ENCODE measurements around the gene CLEC14A. TPM values are rescaled to one million over a fixed set of nuclear protein-coding genes. Genes with fewer than 3 reads are reported as not detected.

The CLEC14A gene
- polyA plus RNA-seq, 3 donors = 15.3 to 16.8 (median 16.0) TPM

GRCh38 chr14:38250331-38250730 lies 5.6 kb downstream of the CLEC14A start:
- no peak for DNase-seq (ENCODE audit: low read depth in 3 of 3, low spot score in 2 of 3)

DNA sequence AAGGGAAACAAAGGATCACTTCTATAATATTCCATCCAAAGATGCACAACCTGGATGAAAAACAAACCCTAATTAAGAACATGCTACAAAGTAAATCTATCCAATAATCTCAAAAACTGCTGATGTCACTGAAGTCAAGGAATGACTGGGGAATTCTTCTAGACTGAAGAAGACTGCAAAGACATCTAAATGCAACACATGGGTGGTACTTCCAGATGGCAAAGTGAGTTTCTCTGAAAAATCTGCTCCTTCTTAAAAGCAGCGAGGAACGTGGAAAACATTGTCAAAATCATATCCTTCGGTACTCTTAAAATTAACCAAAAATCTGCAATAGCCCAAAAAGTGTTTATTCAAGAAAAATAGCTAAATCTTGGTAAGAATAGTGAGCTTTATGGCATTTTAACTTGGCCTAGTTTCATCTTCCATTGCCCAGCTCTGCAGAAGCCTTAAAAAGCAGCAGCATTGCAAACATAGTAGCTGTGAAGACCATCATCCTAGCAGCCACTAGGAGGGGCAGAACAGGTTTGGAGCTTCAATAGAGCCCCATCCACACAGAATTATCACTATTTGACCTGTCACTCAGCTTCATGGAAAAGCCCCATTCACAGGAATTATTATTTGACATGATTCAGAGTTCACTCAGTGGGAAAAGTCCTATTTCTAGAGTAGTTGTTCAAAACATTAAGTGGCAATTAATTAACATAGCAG lies 7.4 kb downstream of the CLEC14A start:
- DNase-seq (ENCODE audit: low read depth in 3 of 3, low spot score in 2 of 3) = no peak

DNA sequence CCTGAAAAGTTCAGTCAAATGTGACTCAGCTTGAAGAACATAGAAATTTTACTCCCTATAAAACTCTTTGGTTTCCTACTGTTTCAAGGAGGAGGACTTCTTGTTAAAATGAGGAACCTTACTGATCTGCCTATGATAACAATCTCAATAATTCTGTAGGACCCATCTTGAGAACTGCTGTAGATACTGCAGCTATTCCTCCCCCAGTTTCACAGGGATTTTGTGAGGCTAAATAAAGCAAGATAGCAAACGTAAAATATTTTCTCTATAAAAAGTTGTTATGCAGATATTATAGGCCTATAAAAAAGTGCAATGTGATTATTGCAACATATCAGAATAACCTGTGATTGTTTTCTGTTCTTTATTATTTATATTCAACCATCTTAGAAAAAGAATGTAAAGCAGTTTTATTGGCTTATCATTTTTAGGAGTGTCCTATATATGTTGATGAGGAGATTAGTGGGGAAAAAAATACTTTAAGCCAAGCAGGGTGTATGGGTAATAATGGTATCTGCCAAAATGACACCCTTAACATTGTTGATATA lies 12.1 kb downstream of the CLEC14A start:
- no peak for DNase-seq (ENCODE audit: low read depth in 3 of 3, low spot score in 2 of 3)

GRCh38 chr14:38238878-38239277 lies 17.0 kb downstream of the CLEC14A start:
- no peak for DNase-seq (ENCODE audit: low read depth in 3 of 3, low spot score in 2 of 3)

DNA sequence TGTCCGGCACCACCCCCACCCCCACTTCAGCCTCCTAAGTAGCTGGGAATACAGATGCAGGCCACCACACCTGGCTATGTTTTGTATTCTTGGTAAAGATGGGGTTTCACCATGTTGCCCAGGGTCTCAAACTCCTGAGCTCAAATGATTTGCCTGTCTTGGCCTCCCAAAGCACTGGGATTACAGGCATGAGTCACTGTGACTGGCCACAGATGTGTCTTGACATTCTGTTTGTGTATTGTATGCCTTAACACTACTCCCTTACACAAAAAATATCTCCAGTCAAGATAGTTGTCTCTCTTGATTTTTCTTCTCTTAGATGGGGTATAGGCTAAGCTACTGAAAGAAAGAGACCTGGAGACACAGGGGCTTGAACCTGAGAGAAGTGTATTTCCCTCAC lies 17.6 kb downstream of the CLEC14A start:
- DNase-seq (ENCODE audit: low read depth in 3 of 3, low spot score in 2 of 3) = no peak

- DNase-seq (ENCODE audit: low read depth in 3 of 3, low spot score in 2 of 3) = no peak
Measured at GRCh38 chr14:38233218-38233617, 22.7 kb downstream of the CLEC14A start.

- DNase-seq (ENCODE audit: low read depth in 3 of 3, low spot score in 2 of 3) = no peak
Measured at GRCh38 chr14:38226366-38226765, 29.5 kb downstream of the CLEC14A start.

DNA sequence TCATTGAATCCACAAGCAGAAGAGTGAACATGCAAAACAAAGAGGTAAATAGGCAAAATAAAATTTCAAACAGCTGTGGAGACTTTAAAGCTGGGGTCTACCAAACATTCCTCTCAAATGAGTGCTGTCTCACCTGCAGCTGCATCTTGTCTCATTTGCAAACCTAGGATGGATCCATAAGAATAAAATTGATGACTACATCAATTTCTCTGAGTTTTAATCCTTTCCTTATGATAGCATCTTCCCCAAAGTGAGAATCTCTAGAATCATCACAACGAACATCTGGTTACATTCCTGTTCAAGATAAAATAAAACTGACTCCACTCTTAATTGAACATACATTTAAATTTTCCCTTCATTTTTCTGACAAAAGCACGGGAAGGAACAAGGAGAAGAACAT lies 29.9 kb downstream of the CLEC14A start:
- DNase-seq (ENCODE audit: low read depth in 3 of 3, low spot score in 2 of 3) = no peak

DNA sequence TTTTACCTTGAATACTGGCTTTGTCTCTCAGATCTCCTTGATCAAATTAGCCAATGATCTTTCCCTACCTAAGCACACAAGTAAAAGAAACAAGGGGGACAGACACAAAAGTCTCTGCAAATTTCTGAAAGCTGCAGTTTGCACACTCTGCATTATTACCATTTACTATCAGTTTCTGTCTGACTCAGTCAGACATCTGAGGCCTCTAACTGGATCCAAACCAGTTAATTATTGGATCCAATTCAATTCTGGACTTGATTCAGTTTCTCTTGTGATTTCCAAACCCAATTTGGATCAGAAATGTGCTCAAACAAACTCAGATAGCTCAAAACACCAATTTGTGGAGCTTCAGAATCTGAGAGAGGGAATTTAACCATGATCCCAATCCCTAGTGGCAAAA lies 31.6 kb downstream of the CLEC14A start:
- no peak for DNase-seq (ENCODE audit: low read depth in 3 of 3, low spot score in 2 of 3)

DNA sequence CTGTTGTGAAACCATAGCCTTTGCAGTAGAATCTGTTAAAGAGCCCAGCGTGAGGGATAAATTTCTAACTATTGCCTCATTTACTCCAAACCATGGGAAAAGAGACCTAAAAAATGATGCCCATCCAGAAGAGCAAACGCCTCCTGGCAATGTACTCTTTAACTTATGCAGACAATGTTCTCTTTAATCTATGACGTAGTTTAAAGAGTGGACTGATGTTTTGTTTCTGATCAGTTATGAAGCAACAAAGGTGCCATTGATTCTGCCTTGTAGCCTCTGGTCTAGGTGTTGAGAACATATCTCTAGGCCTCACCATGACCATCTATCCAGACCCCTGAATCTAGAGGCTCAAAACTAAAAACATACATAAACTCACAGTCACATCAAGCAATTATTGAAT lies 34.8 kb downstream of the CLEC14A start:
- no peak for DNase-seq (ENCODE audit: low read depth in 3 of 3, low spot score in 2 of 3)

GRCh38 chr14:38217553-38217952 lies 38.3 kb downstream of the CLEC14A start:
- DNase-seq (ENCODE audit: low read depth in 3 of 3, low spot score in 2 of 3) = no peak

GRCh38 chr14:38213001-38213400 lies 42.9 kb downstream of the CLEC14A start:
- no peak for DNase-seq (ENCODE audit: low read depth in 3 of 3, low spot score in 2 of 3)

DNA sequence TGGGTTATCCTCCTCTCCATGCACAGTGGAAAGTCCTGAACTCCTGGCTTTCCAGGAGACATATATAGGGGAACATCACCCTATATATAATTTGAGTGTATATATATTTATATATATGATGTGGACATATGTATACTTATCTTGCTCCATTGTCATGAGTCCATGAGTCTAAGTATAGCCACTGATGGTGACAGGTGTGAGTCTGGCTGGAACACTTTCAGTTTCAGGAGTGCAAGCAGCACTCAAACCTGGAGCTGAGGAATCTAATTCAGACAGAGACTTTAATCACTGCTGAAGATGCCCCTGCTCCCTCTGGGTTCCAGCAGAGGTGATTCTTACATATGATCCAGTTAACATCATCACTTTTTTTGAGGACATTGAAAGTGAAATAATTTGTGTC lies 43.8 kb downstream of the CLEC14A start:
- no peak for DNase-seq (ENCODE audit: low read depth in 3 of 3, low spot score in 2 of 3)

DNA sequence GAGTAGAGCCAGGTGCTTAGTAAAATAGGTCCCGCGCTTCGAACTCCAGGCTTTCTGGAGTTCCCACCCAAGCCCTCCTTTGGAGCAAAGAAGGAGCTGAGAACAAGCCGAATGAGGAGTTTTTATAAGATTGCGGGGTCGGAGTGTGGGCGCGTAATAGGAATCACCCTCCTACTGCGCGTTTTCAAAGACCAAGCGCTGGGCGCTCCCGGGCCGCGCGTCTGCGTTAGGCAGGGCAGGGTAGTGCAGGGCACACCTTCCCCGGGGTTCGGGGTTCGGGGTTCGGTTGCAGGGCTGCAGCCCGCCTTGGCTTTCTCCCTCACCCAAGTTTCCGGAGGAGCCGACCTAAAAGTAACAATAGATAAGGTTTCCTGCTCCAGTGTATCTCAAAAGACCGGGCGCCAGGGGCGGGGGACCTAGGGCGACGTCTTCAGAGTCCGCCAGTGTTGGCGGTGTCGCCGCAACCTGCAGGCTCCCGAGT lies 44.6 kb downstream of the CLEC14A start:
- no peak for DNase-seq (ENCODE audit: low read depth in 3 of 3, low spot score in 2 of 3)

GRCh38 chr14:38210587-38211216 lies 45.2 kb downstream of the CLEC14A start:
- no peak for DNase-seq (ENCODE audit: low read depth in 3 of 3, low spot score in 2 of 3)

DNA sequence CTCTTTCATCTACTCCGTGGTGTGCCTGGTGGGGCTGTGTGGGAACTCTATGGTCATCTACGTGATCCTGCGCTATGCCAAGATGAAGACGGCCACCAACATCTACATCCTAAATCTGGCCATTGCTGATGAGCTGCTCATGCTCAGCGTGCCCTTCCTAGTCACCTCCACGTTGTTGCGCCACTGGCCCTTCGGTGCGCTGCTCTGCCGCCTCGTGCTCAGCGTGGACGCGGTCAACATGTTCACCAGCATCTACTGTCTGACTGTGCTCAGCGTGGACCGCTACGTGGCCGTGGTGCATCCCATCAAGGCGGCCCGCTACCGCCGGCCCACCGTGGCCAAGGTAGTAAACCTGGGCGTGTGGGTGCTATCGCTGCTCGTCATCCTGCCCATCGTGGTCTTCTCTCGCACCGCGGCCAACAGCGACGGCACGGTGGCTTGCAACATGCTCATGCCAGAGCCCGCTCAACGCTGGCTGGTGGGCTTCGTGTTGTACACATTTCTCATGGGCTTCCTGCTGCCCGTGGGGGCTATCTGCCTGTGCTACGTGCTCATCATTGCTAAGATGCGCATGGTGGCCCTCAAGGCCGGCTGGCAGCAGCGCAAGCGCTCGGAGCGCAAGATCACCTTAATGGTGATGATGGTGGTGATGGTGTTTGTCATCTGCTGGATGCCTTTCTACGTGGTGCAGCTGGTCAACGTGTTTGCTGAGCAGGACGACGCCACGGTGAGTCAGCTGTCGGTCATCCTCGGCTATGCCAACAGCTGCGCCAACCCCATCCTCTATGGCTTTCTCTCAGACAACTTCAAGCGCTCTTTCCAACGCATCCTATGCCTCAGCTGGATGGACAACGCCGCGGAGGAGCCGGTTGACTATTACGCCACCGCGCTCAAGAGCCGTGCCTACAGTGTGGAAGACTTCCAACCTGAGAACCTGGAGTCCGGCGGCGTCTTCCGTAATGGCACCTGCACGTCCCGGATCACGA lies 46.0 kb downstream of the CLEC14A start:
- no peak for DNase-seq (ENCODE audit: low read depth in 3 of 3, low spot score in 2 of 3)

- no peak for DNase-seq (ENCODE audit: low read depth in 3 of 3, low spot score in 2 of 3)
Measured at GRCh38 chr14:38208618-38209562, 47.0 kb downstream of the CLEC14A start.

DNA sequence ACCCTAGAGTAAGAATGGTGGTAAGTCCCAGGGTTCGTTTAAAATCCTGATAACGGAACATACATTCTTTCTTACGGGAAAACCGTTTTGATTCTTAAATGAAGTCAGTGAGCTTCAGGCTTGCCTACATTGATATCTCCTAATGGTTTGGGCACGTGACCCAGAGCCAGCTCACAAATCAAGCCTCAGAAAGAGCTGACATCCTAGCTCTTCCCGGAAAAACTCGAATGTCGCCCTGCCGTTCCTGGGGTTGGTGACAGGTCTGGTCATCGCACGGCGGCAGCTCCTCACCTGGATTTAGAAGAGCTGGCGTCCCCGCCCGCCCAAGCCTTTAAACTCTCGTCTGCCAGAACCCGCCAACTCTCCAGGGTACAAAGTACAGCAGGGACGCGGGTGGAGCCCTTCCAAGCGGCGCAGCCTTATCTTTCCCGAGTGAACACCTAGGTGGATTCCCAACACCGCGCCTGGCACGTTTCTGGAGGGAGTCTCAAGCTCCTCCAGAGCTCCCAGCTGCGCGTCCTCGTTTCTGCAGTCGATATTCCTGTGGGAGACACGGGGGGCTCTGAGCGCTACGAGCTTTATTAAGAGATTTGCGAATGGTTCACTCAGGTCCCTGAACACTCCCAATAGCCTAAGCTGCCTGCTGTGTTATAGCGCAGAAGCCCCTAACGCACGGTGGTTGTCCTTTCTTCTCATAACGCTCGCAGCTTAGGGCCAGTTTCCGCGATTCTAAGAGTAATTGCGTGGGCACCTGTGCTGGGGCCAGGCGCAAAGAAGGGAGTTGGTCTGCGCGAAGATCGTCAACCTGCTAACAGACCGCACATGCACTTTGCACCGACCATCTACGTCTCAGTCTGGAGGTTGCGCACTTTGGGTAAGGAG lies 47.9 kb downstream of the CLEC14A start, which contains the start of gene SSTR1:
Gene SSTR1, plus strand, starts transcription at position 169 of the 882 bp plus-strand sequence. CDS start 1,486 bp downstream, outside the sequence.
- no peak for DNase-seq (ENCODE audit: low read depth in 3 of 3, low spot score in 2 of 3)

DNA sequence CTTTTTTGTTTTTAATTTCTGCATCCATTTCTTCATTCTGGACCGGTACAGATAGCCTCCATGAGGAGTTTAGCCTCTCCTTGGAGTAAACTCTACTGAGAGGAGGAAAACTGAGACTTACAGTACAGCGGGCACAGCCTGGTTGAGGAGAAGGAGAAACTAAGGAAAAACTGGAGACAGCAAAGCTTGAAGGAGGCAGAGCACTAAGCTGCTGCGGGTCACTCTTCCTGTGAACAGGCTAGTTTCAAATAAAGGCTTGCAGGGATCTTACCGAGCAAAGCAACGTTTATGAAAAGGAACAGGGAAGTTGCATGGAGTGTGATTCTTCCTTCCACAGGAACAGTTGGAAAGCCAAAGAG lies 48.5 kb downstream of the CLEC14A start:
- no peak for DNase-seq (ENCODE audit: low read depth in 3 of 3, low spot score in 2 of 3)

Measured in right renal cortex interstitium (tissue), 3 donors.